Suprapubic skin (tissue), 4 donors: ENCODE results near the gene ZNF277.

Experiments used
- POLR2A ChIP-seq, 2 donors: fragments of 450-650 bp; IDR thresholded peaks; one replicate each; pipeline ENCODE4 v1.6.1; 2017; ENCODE audit warnings: antibody characterized with exemption in 2 of 2, mild to moderate bottlenecking in 2 of 2, moderate library complexity in 2 of 2
- POLR2AphosphoS5 ChIP-seq, 3 donors: sonication (generic); formaldehyde crosslinking; IDR thresholded peaks; one replicate each; pipeline ENCODE4 v1.6.1; 2017; ENCODE audit warnings: antibody characterized with exemption in 3 of 3
- TF ChIP-seq, protein P1 (sequence below), 2 donors: fragments of 200-600 bp in 1 of 2; fragments of 450-650 bp in 1 of 2; sonication (generic) in 1 of 2; IDR thresholded peaks; one replicate each; pipeline ENCODE4 v1.5.1; 2016 to 2019; ENCODE audit warnings: antibody characterized with exemption in 2 of 2, mild to moderate bottlenecking in 1 of 2, moderate library complexity in 1 of 2

GRCh38 chr7:112366886-112367285, 160.4 kb downstream of the ZNF277 start:
- TF ChIP-seq, protein P1, sequence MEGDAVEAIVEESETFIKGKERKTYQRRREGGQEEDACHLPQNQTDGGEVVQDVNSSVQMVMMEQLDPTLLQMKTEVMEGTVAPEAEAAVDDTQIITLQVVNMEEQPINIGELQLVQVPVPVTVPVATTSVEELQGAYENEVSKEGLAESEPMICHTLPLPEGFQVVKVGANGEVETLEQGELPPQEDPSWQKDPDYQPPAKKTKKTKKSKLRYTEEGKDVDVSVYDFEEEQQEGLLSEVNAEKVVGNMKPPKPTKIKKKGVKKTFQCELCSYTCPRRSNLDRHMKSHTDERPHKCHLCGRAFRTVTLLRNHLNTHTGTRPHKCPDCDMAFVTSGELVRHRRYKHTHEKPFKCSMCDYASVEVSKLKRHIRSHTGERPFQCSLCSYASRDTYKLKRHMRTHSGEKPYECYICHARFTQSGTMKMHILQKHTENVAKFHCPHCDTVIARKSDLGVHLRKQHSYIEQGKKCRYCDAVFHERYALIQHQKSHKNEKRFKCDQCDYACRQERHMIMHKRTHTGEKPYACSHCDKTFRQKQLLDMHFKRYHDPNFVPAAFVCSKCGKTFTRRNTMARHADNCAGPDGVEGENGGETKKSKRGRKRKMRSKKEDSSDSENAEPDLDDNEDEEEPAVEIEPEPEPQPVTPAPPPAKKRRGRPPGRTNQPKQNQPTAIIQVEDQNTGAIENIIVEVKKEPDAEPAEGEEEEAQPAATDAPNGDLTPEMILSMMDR (IDR thresholded peaks at IDR 0.05): no peak
- TF ChIP-seq POLR2A (IDR thresholded peaks at IDR 0.05): no peak
- no peak for TF ChIP-seq POLR2AphosphoS5 (IDR thresholded peaks at IDR 0.05)
